ENCODE measurements around the gene TMBIM1. TPM values are rescaled to one million over a fixed set of nuclear protein-coding genes. Genes with fewer than 3 reads are reported as not detected.

The TMBIM1 gene
- total RNA-seq, 1 experiment from 2014 or later, result 177 TPM

GRCh38 chr2:218296847-218297246, 4.5 kb upstream of the TMBIM1 start:
- in situ Hi-C loops (cut with HindIII; ENCODE audit: low pct_unique_long_range_greater_than_20kb, low sequenced_read_pairs), result no loop called here
- no peak for DNase-seq (ENCODE audit: low read depth)

- in situ Hi-C loops (cut with HindIII; ENCODE audit: low pct_unique_long_range_greater_than_20kb, low sequenced_read_pairs), result no loop called here
- no peak for DNase-seq (ENCODE audit: low read depth)
These were observed 3.9 kb upstream of the TMBIM1 start for GRCh38 chr2:218296200-218296599.

- DNase-seq (ENCODE audit: low read depth), result no peak
- in situ Hi-C loops (cut with HindIII; ENCODE audit: low pct_unique_long_range_greater_than_20kb, low sequenced_read_pairs), result no loop called here
These were observed 2.7 kb upstream of the TMBIM1 start for GRCh38 chr2:218295029-218295428.

GRCh38 chr2:218294430-218295022, 2.2 kb upstream of the TMBIM1 start:
- in situ Hi-C loops (cut with HindIII; ENCODE audit: low pct_unique_long_range_greater_than_20kb, low sequenced_read_pairs), result no loop called here
- DNase-seq (ENCODE audit: low read depth), result no peak

GRCh38 chr2:218293715-218294429, 1.6 kb upstream of the TMBIM1 start:
- in situ Hi-C loops (cut with HindIII; ENCODE audit: low pct_unique_long_range_greater_than_20kb, low sequenced_read_pairs), result no loop called here
- DNase-seq (ENCODE audit: low read depth), result no peak

- no peak for DNase-seq (ENCODE audit: low read depth)
- in situ Hi-C loops (cut with HindIII; ENCODE audit: low pct_unique_long_range_greater_than_20kb, low sequenced_read_pairs), result no loop called here
These were observed 820 bp downstream of the TMBIM1 start for GRCh38 chr2:218291318-218292047.

GRCh38 chr2:218290316-218291261, 1.7 kb downstream of the TMBIM1 start:
- DNase-seq (ENCODE audit: low read depth), result no peak
- in situ Hi-C loops (cut with HindIII; ENCODE audit: low pct_unique_long_range_greater_than_20kb, low sequenced_read_pairs), result no loop called here

GRCh38 chr2:218289639-218290315, 2.5 kb downstream of the TMBIM1 start:
- peak; percentile 36 for DNase-seq (ENCODE audit: low read depth)
- in situ Hi-C loops (cut with HindIII; ENCODE audit: low pct_unique_long_range_greater_than_20kb, low sequenced_read_pairs), result no loop called here

- DNase-seq (ENCODE audit: low read depth), result peak; percentile 95
- in situ Hi-C loops (cut with HindIII; ENCODE audit: low pct_unique_long_range_greater_than_20kb, low sequenced_read_pairs), result no loop called here
These were observed 5.5 kb downstream of the TMBIM1 start for GRCh38 chr2:218286570-218287459.

- no peak for DNase-seq (ENCODE audit: low read depth)
These were observed 6.7 kb downstream of the TMBIM1 start for GRCh38 chr2:218285604-218286003.

GRCh38 chr2:218284106-218284811, 8.0 kb downstream of the TMBIM1 start:
- in situ Hi-C loops (cut with HindIII; ENCODE audit: low pct_unique_long_range_greater_than_20kb, low sequenced_read_pairs), result no loop called here
- peak; percentile 39 for DNase-seq (ENCODE audit: low read depth)

More at GRCh38 chr2:218285604-218286003, 6.7 kb downstream of the TMBIM1 start:
- in situ Hi-C loops (cut with HindIII; ENCODE audit: low pct_unique_long_range_greater_than_20kb, low sequenced_read_pairs), result no loop called here

GRCh38 chr2:218282173-218282991, 9.9 kb downstream of the TMBIM1 start:
- in situ Hi-C loops (cut with HindIII; ENCODE audit: low pct_unique_long_range_greater_than_20kb, low sequenced_read_pairs), result no loop called here
- DNase-seq (ENCODE audit: low read depth), result no peak

- DNase-seq (ENCODE audit: low read depth), result no peak
- in situ Hi-C loops (cut with HindIII; ENCODE audit: low pct_unique_long_range_greater_than_20kb, low sequenced_read_pairs), result no loop called here
These were observed 10.9 kb downstream of the TMBIM1 start for GRCh38 chr2:218281449-218281848.

GRCh38 chr2:218280260-218280870, 11.9 kb downstream of the TMBIM1 start:
- DNase-seq (ENCODE audit: low read depth), result no peak
- in situ Hi-C loops (cut with HindIII; ENCODE audit: low pct_unique_long_range_greater_than_20kb, low sequenced_read_pairs), result no loop called here

Data from Caki2 (cell line).